H1 (cell line): ENCODE results near the gene PRKN. TPM values are rescaled to one million over a fixed set of nuclear protein-coding genes. Genes with fewer than 3 reads are reported as not detected.

Experiments used
- CTCF ChIA-PET: fragments of 300-600 bp; sonication (Branson Sonifier 250); formaldehyde crosslinking; loops from one replicate; lab custom pipeline; 2021; ENCODE audit not compliant: partially characterized antibody; lab: Charles Lee
- POLR2A ChIA-PET: fragments of 300-600 bp; sonication (Branson Sonifier 250); formaldehyde crosslinking; loops from one replicate; lab custom pipeline; 2021; ENCODE audit warnings: inconsistent platforms; ENCODE audit not compliant: partially characterized antibody; lab: Charles Lee
- DNase-seq, 2 experiments: peaks; one replicate each; pipeline versions ENCODE4 v3.0.0 to v3.0.0-alpha.2; 2010 to 2022; ENCODE audit warnings: low spot score in 2 of 2, low read depth in 1 of 2, mixed read lengths in 1 of 2
- FAIRE-seq: peaks from 2 replicates; lab custom pipeline; 2011; peaks lifted over from hg19 to GRCh38; lab: Jason Lieb, UNC
- H2AFZ ChIP-seq: 2 replicates; pipeline ENCODE4 v1.8.1; 2012; ENCODE audit warnings: low read length, inconsistent platforms
- H2AK5ac ChIP-seq: 2 replicates; pipeline ENCODE4 v1.6.1; 2013; ENCODE audit warnings: low read depth, low read length
- H2BK120ac ChIP-seq: replicated peaks from 2 replicates; pipeline ENCODE3; 2013; ENCODE audit warnings: low read depth, low read length, inconsistent platforms
- H2BK12ac ChIP-seq: 2 replicates; pipeline ENCODE4 v1.6.1; 2013; ENCODE audit warnings: low read depth, low read length
- H2BK15ac ChIP-seq: 2 replicates; pipeline ENCODE4 v1.6.1; 2013; ENCODE audit warnings: low read length
- H2BK20ac ChIP-seq: 2 replicates; pipeline ENCODE4 v1.6.1; 2013; ENCODE audit warnings: low read length
- H2BK5ac ChIP-seq: 2 replicates; pipeline ENCODE4 v1.6.1; 2013; ENCODE audit warnings: low read depth, low read length
- H3K14ac ChIP-seq: 2 replicates; pipeline ENCODE4 v1.6.1; 2013; ENCODE audit warnings: inconsistent platforms; ENCODE audit not compliant: insufficient read length
- H3K18ac ChIP-seq: 2 replicates; pipeline ENCODE4 v1.6.1; 2013; ENCODE audit warnings: low read length; ENCODE audit errors: extremely low read depth
- H3K23ac ChIP-seq: 2 replicates; pipeline ENCODE4 v1.6.1; 2013; ENCODE audit warnings: inconsistent platforms; ENCODE audit not compliant: insufficient read length
- H3K23me2 ChIP-seq: 2 replicates; pipeline ENCODE4 v1.6.1; 2013; ENCODE audit warnings: low read depth, low read length
- H3K27ac ChIP-seq: 2 replicates; pipeline ENCODE4 v1.6.1; 2011; ENCODE audit warnings: low read depth, low read length, inconsistent platforms
- H3K27me3 ChIP-seq, 4 experiments: replicated peaks in 1 of 4; 1 replicate in 1 of 4; 2 replicates in 3 of 4; pipeline versions ENCODE4 v1.6.1 to v1.8.1; 2011 to 2013; ENCODE audit warnings: low read length in 3 of 4, mild to moderate bottlenecking in 3 of 4, inconsistent platforms in 2 of 4, mixed read lengths in 2 of 4, moderate library complexity in 1 of 4; ENCODE audit not compliant: control insufficient read depth in 3 of 4, insufficient read depth in 3 of 4; ENCODE audit errors: extremely low read depth in 1 of 4
- H3K36me3 ChIP-seq, 4 experiments: 2 replicates each; pipeline versions ENCODE4 v1.6.1 to v1.8.1; 2011 to 2013; ENCODE audit warnings: mild to moderate bottlenecking in 4 of 4, low read length in 3 of 4, moderate library complexity in 2 of 4, control low read depth in 1 of 4, inconsistent platforms in 1 of 4; ENCODE audit not compliant: insufficient read depth in 4 of 4, control insufficient read depth in 2 of 4
- H3K4ac ChIP-seq: replicated peaks from 2 replicates; pipeline ENCODE3; 2013; ENCODE audit warnings: low read length, low read depth, mixed read lengths, inconsistent platforms; ENCODE audit not compliant: insufficient read length
- H3K4me1 ChIP-seq, 4 experiments: replicated peaks in 1 of 4; 1 replicate in 1 of 4; 2 replicates in 3 of 4; pipeline versions ENCODE4 v1.6.1 to v1.8.1; 2011 to 2013; ENCODE audit warnings: low read length in 3 of 4, inconsistent platforms in 2 of 4, mixed read lengths in 1 of 4; ENCODE audit not compliant: insufficient read depth in 4 of 4, control insufficient read depth in 3 of 4
- H3K4me2 ChIP-seq, 2 experiments: 2 replicates each; pipeline versions ENCODE4 v1.6.1 to v1.8.1; 2011 to 2013; ENCODE audit warnings: low read depth in 2 of 2, low read length in 2 of 2, control low read depth in 1 of 2, inconsistent platforms in 1 of 2, mild to moderate bottlenecking in 1 of 2; ENCODE audit not compliant: insufficient read depth in 1 of 2
- H3K4me3 ChIP-seq, 4 experiments: fragments of 200-600, 300-600 bp in 1 of 4; sonication (generic), shearing (Covaris generic), sonication (Bioruptor Twin) in 1 of 4; 2 replicates each; pipeline versions ENCODE4 v1.5.1 to v1.8.1; 2011 to 2016; ENCODE audit warnings: low read length in 4 of 4, low read depth in 3 of 4, control low read depth in 2 of 4, inconsistent platforms in 2 of 4, mild to moderate bottlenecking in 2 of 4, mixed read lengths in 1 of 4, moderate library complexity in 1 of 4; ENCODE audit not compliant: insufficient read depth in 2 of 4; ENCODE audit errors: extremely low read depth in 1 of 4
- H3K56ac ChIP-seq: replicated peaks from 2 replicates; pipeline ENCODE3; 2013; ENCODE audit warnings: low read depth, mild to moderate bottlenecking, mixed read lengths, low read length, inconsistent platforms; ENCODE audit not compliant: insufficient read length
- H3K79me1 ChIP-seq: 2 replicates; pipeline ENCODE4 v1.6.1; 2013; ENCODE audit warnings: low read depth, low read length, control low read depth
- H3K79me2 ChIP-seq, 2 experiments: 2 replicates each; pipeline versions ENCODE4 v1.6.1 to v1.8.1; 2012 to 2013; ENCODE audit warnings: low read length in 2 of 2, mild to moderate bottlenecking in 2 of 2, inconsistent platforms in 1 of 2; ENCODE audit not compliant: insufficient read depth in 2 of 2, control insufficient read depth in 1 of 2
- H3K9ac ChIP-seq, 4 experiments: replicated peaks in 1 of 4; 1 replicate in 1 of 4; 2 replicates in 3 of 4; pipeline versions ENCODE4 v1.6.1 to v1.8.1; 2011 to 2013; ENCODE audit warnings: low read depth in 3 of 4, low read length in 3 of 4, control low read depth in 2 of 4, mild to moderate bottlenecking in 2 of 4, moderate library complexity in 2 of 4, inconsistent platforms in 1 of 4; ENCODE audit errors: extremely low read depth in 1 of 4
- H3K9me3 ChIP-seq, 2 experiments: 2 replicates each; pipeline versions ENCODE4 v1.6.1 to v1.8.1; 2012 to 2013; ENCODE audit warnings: mild to moderate bottlenecking in 2 of 2, moderate library complexity in 2 of 2, control low read depth in 1 of 2, inconsistent platforms in 1 of 2, low read depth in 1 of 2, low read length in 1 of 2, mixed read lengths in 1 of 2; ENCODE audit not compliant: insufficient read depth in 2 of 2
- H4K20me1 ChIP-seq, 2 experiments: replicated peaks in 1 of 2; 2 replicates each; pipeline versions ENCODE3 to v1.8.1; 2011 to 2013; ENCODE audit warnings: inconsistent platforms in 2 of 2, low read length in 2 of 2, mild to moderate bottlenecking in 1 of 2; ENCODE audit not compliant: insufficient read depth in 2 of 2, control insufficient read depth in 1 of 2
- H4K5ac ChIP-seq: 2 replicates; pipeline ENCODE4 v1.6.1; 2013; ENCODE audit warnings: low read length, low read depth, mixed read lengths, inconsistent platforms; ENCODE audit not compliant: insufficient read length
- H4K8ac ChIP-seq: 2 replicates; pipeline ENCODE4 v1.8.0; 2013; ENCODE audit warnings: mild to moderate bottlenecking, moderate library complexity, low read length, inconsistent platforms; ENCODE audit not compliant: insufficient read depth; ENCODE audit errors: extremely low read depth
- H4K91ac ChIP-seq: replicated peaks from 2 replicates; pipeline ENCODE3; 2013; ENCODE audit warnings: low read length, mixed read lengths, inconsistent platforms; ENCODE audit not compliant: insufficient read length
- ATF3 ChIP-seq: IDR thresholded peaks from 2 replicates; pipeline ENCODE4 v1.6.1; 2011; ENCODE audit warnings: low read depth, mild to moderate bottlenecking, low read length; ENCODE audit not compliant: insufficient read depth
- BRCA1 ChIP-seq: IDR thresholded peaks from 2 replicates; pipeline ENCODE4 v1.6.1; 2012; ENCODE audit warnings: low read depth, low read length, improper control_type of control experiment
- CBX5 ChIP-seq: fragments of 300-800, 300-1000 bp; sonication (generic); IDR thresholded peaks from 2 replicates; pipeline ENCODE4 v1.7.1; 2016; ENCODE audit warnings: antibody characterized with exemption, low read length, low read depth
- CHD1 ChIP-seq: IDR thresholded peaks from 2 replicates; pipeline ENCODE4 v1.6.1; 2012; ENCODE audit warnings: low read depth, low read length, improper control_type of control experiment
- CREB1 ChIP-seq: IDR thresholded peaks from 2 replicates; pipeline ENCODE4 v1.6.1; 2012; ENCODE audit warnings: inconsistent platforms
- CTBP2 ChIP-seq: IDR thresholded peaks from 2 replicates; pipeline ENCODE4 v1.7.0; 2011; ENCODE audit warnings: borderline replicate concordance, mild to moderate bottlenecking, moderate library complexity, mixed read lengths, low read length; ENCODE audit not compliant: insufficient read depth, insufficient read length
- CTCF ChIP-seq, 3 experiments: IDR thresholded peaks; 1 replicate in 2 of 3; 2 replicates in 1 of 3; pipeline versions ENCODE4 v1.5.1 to v1.6.1; 2011; ENCODE audit warnings: low read length in 3 of 3, mild to moderate bottlenecking in 3 of 3, inconsistent platforms in 2 of 3, low read depth in 1 of 3, moderate library complexity in 1 of 3; ENCODE audit not compliant: insufficient read depth in 1 of 3; ENCODE audit errors: control extremely low read depth in 1 of 3
- EZH2 ChIP-seq: fragments of 200-600 bp; sonication (generic); IDR thresholded peaks from 2 replicates; pipeline ENCODE4 v1.7.1; 2012; ENCODE audit warnings: low read depth, mild to moderate bottlenecking, moderate library complexity, low read length, inconsistent platforms; ENCODE audit not compliant: severe bottlenecking
- GTF2F1 ChIP-seq: IDR thresholded peaks from 2 replicates; pipeline ENCODE4 v1.6.1; 2012; ENCODE audit warnings: low read depth, low read length, improper control_type of control experiment, borderline replicate concordance
- SP1 ChIP-seq: IDR thresholded peaks from 2 replicates; pipeline ENCODE4 v1.6.1; 2011; ENCODE audit warnings: low read depth, low read length
- SP4 ChIP-seq: IDR thresholded peaks from 2 replicates; pipeline ENCODE4 v1.6.1; 2012; ENCODE audit warnings: low read length, inconsistent platforms
- WGBS, 2 experiments: shearing (Covaris generic) in 1 of 2; methylation state at CpG; one replicate each; pipeline versions ENCODE4 v1.1.6 to v1.1.7; 2013 to 2015; ENCODE audit warnings: low lambda C conversion rate in 2 of 2, mixed read lengths in 2 of 2, inconsistent platforms in 1 of 2, low coverage in 1 of 2, missing lambda C conversion rate in 1 of 2; ENCODE audit not compliant: insufficient replicate concordance in 2 of 2, insufficient coverage in 1 of 2, insufficient read length in 1 of 2; ENCODE audit errors: extremely low coverage in 1 of 2, missing lambda C conversion rate in 1 of 2; 5-methylcytosine and 5-hydroxymethylcytosine counted together
- polyA plus RNA-seq, 7 experiments: library from polyadenylated mRNA; depleted of rRNA in 3 of 7; stranded (reverse) in 5 of 7; unstranded in 2 of 7; fragments of >200 nt in 5 of 7; fragments of 200-250 nt in 2 of 7; gene quantifications; 1 replicate in 5 of 7; 2 replicates in 1 of 7; 4 replicates in 1 of 7; pipeline versions ENCODE4 v1.2.1 to v1.2.3, GENCODE V29; 2011 to 2013; ENCODE audit warnings: missing spikeins in 2 of 7, mixed read lengths in 2 of 7
- total RNA-seq: library from RNA; stranded (reverse); fragmentation: NEBNext Ultra II Directional; extraction: Animal tissue kit (Norgen Biotek cat#: 25700); gene quantifications from 2 replicates; pipeline ENCODE4 v1.2.1, GENCODE V29; 2021

PRKN gene
- total and polyA plus RNA-seq, 2 of the 8 experiments (the other 6 are each of a cell fraction or from before 2014, with no cell fraction given), result 0.13 to 0.29 TPM

GRCh38 chr6:161918628-161919205 lies 808.8 kb downstream of the PRKN start:
- WGBS, 2 experiments, result 86% methylated on average over 15 of the region's 15 CpGs; no CpG with 5 or more reads in 1 of the 2 experiments
- Histone ChIP-seq H3K27me3 (peaks cover 0 to 1% (median 0%) of the 10 kb centered on the region in 4 experiments; a peak in 1 of 7 replicates), H3K27ac (no peak overlapping the region)
- TF ChIP-seq CTCF (IDR thresholded peaks at IDR 0.05; ENCODE audit: control extremely low read depth in 1 of 3, insufficient read depth in 1 of 3, low read depth in 1 of 3, low read length in 3 of 3) (no peak), CREB1 (no peak), GTF2F1 (no peak), SP1 (no peak), ATF3 (no peak), CTBP2 (no peak), SP4 (no peak), EZH2 (no peak), BRCA1 (no peak), CHD1 (no peak), CBX5 (no peak)

More at GRCh38 chr6:161918628-161919205, 808.8 kb downstream of the PRKN start:
- Histone ChIP-seq H3K79me1 (no peaks in the 10 kb centered on the region), H2BK120ac (no peak overlapping the region), H3K56ac (no peak overlapping the region), H2BK20ac (no peak overlapping the region), H3K9ac (no peak overlapping the region), H4K91ac (no peak overlapping the region), H3K36me3 (no peaks in the 10 kb centered on the region), H3K4me1 (no peaks in the 10 kb centered on the region), H2BK5ac (no peak overlapping the region), H3K4me3 (no peak overlapping the region), H3K4me2 (no peak overlapping the region), H2BK12ac (no peak overlapping the region), H3K4ac (no peak overlapping the region), H3K18ac (no peak overlapping the region), H3K14ac (no peak overlapping the region), H4K8ac (no peak overlapping the region), H2AK5ac (no peak overlapping the region), H3K79me2 (no peaks in the 10 kb centered on the region), H3K9me3 (no peaks in the 10 kb centered on the region), H2BK15ac (no peak overlapping the region), H3K23me2 (no peaks in the 10 kb centered on the region), H4K20me1 (no peaks in the 10 kb centered on the region), H2AFZ (no peak overlapping the region), H4K5ac (no peak overlapping the region), H3K23ac (no peak overlapping the region)
- ChIA-PET POLR2A (no interaction called here), CTCF (interaction anchor here (1.0 to 1.3 kb wide), 3 partner anchors 81 to 93 kb away, joined by 3 read pairs; no protein-coding TSS in a partner anchor)
- DNase-seq, result no peak
- FAIRE-seq, result no peak
